GM10847 (cell line): ENCODE results near the gene PAF1.

Experiments
- POLR2A ChIP-seq: IDR thresholded peaks from 2 replicates; pipeline ENCODE4 v1.6.1; 2011; ENCODE audit not compliant: insufficient read length; ENCODE audit errors: extremely low read depth

PAF1 gene

DNA sequence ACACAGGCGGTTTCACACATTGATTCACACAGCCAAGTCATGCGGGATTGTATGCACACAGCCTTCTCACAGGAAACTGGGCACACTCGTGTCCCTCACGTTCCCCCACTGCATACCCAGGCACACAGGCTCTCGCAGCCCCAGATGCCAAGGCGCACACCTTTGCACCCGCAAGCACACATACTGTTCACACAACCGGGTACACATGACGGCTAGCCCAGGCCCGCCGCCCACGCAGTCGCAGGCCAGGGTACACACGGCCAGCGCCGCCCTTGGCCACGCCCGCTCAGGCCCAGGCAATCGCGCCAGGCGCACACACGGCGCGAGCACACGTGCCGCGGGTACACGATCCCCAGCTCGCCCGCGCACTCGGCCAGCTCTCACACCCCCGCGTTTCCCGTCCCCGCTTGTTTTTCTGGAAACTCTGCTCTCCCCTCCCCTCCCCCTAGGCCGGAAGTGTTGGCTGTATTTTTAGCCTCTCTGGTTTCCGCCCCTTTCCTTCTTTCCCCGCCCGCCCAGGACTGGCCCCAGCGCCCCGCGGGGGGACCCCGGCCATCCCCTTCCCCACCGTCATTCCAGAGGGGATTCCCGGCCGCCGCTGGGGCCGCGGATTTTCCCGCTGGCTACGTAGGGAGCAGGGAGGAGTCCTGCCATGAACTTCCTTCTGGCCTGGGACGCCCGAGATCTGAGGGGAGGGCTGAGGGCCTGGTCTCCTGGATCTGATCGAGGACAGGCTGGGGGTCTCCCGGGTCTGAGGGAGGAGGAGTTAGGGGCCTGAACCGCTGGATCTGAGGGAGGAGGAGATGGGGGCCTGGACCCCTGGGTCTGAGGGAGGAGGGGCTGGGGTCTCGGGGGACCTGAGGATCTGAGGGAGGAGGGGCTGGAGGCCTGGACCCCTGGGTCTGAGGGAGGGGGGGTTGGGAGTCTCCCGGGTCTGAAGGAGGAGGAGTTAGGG lies 11.7 kb upstream of the PAF1 start:
- peak; percentile 23 for TF ChIP-seq POLR2A

DNA sequence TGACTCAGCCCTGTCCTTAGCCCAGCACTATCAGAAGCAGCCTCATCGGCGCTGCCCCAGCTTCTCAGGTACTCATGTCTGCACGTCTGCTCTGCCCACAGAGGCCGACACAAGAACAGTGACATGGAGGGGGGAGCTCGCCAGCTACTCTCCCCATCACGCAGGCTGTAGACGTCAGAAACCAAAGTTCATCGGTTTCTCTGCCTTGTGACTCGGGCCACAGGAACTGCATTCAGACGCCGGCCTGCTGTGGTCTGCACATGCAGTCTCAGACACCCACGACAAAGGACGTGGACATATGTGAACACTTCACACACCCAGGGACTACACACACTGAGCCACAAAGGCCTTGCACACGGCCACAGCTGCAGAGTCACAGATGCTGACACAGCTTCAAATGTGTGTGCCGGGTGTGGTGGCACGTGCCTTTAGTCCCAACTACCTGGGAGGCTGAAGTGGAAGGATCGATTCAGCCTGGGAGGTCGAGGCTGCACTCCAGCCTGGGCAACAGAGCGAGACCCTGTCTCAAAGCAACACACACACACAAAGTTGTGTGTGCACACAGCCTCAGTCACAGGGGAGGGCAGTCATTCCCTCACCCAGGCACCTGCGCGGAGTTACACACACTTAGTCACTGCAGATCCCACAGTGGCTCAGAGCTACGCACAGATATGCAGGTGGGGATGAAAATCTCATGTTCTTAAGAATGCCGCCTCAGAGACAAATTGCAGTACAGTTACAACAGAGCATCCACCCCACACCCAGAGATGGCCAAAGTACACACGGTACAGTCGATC lies 10.8 kb upstream of the PAF1 start:
- peak; percentile 31 for TF ChIP-seq POLR2A

DNA sequence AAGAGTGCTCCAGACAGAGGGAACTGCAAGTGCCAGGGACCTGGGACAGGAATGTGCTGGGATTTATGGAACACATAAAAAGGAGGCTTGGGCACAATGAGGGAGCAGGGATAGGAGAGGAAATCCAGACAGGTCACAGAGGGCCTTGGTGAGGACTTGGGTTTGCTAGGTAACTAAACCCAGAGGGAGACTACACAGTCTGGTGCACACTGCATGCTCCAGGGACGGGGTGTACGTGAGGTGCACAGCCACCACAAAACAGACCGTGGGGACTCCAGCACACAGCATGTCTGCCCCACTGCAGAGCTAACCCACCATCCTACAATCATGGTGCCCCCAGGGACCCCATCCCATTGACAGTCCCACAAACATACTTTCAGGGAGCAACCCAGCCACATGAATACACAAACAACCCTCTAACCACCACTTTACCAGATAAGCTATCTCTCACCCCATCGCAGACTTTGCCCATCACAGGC lies 10.2 kb upstream of the PAF1 start:
- no peak for TF ChIP-seq POLR2A

GRCh38 chr19:39400061-39400460 lies 9.2 kb upstream of the PAF1 start:
- no peak for TF ChIP-seq POLR2A

DNA sequence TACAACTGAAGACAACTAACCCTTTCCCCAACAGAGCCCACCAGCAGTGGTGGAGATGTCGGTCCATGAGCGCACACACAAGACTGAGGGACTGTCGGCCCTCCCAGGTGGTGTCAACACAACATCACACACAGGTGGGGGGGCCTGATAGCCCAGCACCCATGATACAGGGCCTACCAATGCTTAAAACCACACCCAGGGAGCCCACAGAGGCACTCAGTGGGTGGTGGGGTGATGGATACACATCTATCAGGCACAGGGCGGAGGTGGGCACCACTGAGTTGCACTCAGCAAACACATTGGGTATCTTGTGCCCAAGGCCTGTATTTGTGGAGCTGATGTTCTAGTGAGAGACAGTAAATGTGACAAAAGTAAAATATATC lies 8.8 kb upstream of the PAF1 start:
- TF ChIP-seq POLR2A, result no peak

GRCh38 chr19:39398297-39398864 lies 7.5 kb upstream of the PAF1 start:
- TF ChIP-seq POLR2A, result no peak

DNA sequence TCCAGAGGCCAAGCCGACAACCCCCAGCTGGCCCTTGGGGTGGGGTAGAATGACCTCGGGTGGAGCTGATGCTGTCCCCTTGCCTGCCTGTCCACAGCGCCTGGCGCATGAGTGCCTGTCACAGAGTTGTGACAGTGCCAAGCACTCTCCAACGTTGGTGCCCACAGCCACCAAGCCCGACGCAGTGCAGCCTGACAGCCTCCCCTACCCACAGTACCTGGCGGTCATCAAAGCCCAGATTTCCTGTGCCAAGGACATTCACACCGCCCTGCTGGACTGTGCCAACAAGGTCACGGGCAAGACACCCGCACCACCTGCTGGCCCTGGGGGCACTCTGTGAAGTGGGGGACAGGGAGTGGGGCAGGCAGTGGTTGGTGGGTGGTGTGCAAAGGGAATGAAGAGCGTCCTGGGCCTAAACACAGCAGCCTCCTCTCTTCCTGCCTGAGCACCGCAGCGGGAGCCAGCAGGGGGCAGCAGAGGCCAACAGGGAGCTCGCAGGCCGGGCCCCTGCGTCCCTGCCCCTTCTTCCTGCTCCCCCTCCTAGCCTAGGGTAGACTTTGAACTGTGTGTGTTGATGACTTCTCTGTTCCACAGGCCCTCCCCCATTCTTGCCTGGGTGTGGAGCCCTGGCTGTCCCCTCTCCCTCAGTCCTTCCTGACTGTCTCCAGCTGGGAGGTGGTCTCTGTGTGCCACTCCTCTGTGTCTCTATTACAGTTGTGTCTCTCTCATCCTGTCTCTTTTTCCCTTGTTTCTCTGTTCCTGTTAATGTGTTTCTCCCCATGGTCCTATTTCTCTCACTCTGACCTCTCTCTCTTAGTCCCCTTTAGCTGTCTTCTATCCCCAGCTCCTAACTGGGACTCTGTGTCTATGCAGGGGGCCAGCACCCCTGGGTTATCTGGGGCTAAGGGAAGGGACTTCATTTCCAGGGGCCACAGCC lies 6.7 kb upstream of the PAF1 start:
- TF ChIP-seq POLR2A, result no peak

- no peak for TF ChIP-seq POLR2A
Measured at GRCh38 chr19:39390451-39390750, 505 bp downstream of the PAF1 start.

- no peak for TF ChIP-seq POLR2A
Measured at GRCh38 chr19:39389631-39390414, 1.1 kb downstream of the PAF1 start.

DNA sequence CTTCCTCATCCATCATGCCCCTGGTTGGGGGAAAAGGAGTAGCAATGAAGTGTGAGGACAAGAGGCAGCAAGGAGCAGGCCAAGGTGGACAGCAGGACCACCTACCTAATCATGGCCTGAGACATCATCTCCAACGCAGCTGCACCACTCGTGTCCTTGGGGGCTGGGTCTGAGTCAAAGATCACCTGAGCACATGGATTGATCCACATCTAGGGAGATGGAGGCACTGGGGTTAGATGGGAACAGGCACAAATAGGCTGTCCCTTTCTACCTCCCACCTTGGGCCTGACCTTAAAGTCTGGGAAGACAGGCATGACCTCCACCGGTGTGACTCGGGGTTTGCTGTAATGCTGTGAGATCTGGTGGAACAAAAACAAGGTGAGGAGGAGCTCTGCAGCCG lies 2.2 kb downstream of the PAF1 start:
- TF ChIP-seq POLR2A, result no peak

- no peak for TF ChIP-seq POLR2A
Measured at GRCh38 chr19:39386557-39386956, 4.3 kb downstream of the PAF1 start.

DNA sequence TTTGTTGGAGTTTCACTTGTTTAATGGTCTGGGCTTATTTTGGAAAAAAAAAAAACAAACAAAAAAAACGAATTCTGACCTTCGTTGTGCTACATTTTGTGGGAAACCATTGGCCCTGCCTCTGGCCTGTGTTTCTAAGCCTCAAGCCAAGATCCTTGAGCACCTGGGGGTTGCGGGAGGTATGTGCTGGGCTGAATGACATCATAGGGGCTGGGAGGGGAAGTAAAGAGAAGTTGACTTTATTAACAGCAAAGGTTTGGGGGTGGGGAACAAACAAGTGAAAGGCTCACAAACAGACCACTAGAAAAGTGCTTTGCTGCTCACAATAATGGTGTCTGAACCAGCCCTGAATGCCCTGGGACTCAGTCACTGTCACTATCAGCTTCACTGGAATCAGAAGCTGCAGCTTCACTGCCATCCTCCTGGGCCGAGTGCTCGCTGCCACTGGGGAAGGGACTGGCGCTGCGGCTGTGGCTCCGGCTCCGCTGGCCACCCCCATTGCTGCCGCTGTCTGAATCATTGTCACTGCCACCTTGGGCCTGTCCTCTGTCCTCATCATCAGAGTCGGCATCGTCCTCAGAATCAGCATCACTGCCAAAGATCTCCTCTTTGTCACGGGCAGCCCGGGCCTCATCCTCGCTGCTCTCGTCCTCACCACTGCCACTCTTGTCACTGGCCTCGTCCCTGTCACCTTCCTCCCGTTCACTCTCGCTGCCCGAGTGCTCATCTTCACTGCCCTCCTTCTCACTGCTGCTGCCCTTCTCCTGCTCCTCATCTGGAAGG lies 5.1 kb downstream of the PAF1 start:
- TF ChIP-seq POLR2A, result no peak

GRCh38 chr19:39384839-39385568 lies 5.9 kb downstream of the PAF1 start:
- TF ChIP-seq POLR2A, result no peak
